Measurements from ENCODE around the gene TSPAN9.
A peak's percentile ranks its signal among the peaks of the same experiment; 100 is the strongest.

GRCh38 chr12:3135522-3136461 is 58.6 kb downstream of the TSPAN9 start:
- TF ChIP-seq TAF1 (conservative IDR thresholded peaks at IDR 0.05): no peak
- TF ChIP-seq RAD21 (IDR thresholded peaks at IDR 0.05): peak; percentile 85 to 95
- TF ChIP-seq CTCF (IDR thresholded peaks at IDR 0.05; ENCODE audit: low read depth, low read length, missing input control): peak; percentile 79
- TF ChIP-seq, protein P1, sequence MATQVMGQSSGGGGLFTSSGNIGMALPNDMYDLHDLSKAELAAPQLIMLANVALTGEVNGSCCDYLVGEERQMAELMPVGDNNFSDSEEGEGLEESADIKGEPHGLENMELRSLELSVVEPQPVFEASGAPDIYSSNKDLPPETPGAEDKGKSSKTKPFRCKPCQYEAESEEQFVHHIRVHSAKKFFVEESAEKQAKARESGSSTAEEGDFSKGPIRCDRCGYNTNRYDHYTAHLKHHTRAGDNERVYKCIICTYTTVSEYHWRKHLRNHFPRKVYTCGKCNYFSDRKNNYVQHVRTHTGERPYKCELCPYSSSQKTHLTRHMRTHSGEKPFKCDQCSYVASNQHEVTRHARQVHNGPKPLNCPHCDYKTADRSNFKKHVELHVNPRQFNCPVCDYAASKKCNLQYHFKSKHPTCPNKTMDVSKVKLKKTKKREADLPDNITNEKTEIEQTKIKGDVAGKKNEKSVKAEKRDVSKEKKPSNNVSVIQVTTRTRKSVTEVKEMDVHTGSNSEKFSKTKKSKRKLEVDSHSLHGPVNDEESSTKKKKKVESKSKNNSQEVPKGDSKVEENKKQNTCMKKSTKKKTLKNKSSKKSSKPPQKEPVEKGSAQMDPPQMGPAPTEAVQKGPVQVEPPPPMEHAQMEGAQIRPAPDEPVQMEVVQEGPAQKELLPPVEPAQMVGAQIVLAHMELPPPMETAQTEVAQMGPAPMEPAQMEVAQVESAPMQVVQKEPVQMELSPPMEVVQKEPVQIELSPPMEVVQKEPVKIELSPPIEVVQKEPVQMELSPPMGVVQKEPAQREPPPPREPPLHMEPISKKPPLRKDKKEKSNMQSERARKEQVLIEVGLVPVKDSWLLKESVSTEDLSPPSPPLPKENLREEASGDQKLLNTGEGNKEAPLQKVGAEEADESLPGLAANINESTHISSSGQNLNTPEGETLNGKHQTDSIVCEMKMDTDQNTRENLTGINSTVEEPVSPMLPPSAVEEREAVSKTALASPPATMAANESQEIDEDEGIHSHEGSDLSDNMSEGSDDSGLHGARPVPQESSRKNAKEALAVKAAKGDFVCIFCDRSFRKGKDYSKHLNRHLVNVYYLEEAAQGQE (IDR thresholded peaks at IDR 0.05): no peak
- no peak for TF ChIP-seq EGR1 (IDR thresholded peaks at IDR 0.05; ENCODE audit: low read depth in 2 of 2)
- no peak for TF ChIP-seq YY1 (IDR thresholded peaks at IDR 0.05)
- no peak for TF ChIP-seq RXRA (IDR thresholded peaks at IDR 0.05)
- no peak for TF ChIP-seq MAX (IDR thresholded peaks at IDR 0.05)
- no peak for TF ChIP-seq SP1 (IDR thresholded peaks at IDR 0.05)

Measured in liver (tissue), 3 donors.